Muscle layer of colon (tissue), 2 donors: ENCODE measurements around the gene CYP4V2.

Experiments used
- H3K27ac ChIP-seq: one replicate; pipeline ENCODE4 v1.7.0; 2013; ENCODE audit warnings: low read depth, mild to moderate bottlenecking, low read length, moderate library complexity
- H3K27me3 ChIP-seq, 2 donors: one replicate each; pipeline ENCODE4 v1.7.0; 2013; ENCODE audit warnings: low read length in 2 of 2, mild to moderate bottlenecking in 2 of 2; ENCODE audit not compliant: insufficient read depth in 2 of 2, control insufficient read depth in 1 of 2
- H3K36me3 ChIP-seq: one replicate; pipeline ENCODE4 v1.7.0; 2013; ENCODE audit warnings: mild to moderate bottlenecking, low read length; ENCODE audit not compliant: insufficient read depth
- H3K4me1 ChIP-seq: one replicate; pipeline ENCODE4 v1.7.0; 2013; ENCODE audit warnings: mild to moderate bottlenecking, low read length; ENCODE audit not compliant: insufficient read depth
- H3K4me3 ChIP-seq, 2 donors: one replicate each; pipeline ENCODE4 v1.7.0; 2013; ENCODE audit warnings: low read length in 2 of 2, low read depth in 1 of 2, mild to moderate bottlenecking in 1 of 2, moderate library complexity in 1 of 2
- H3K9ac ChIP-seq: one replicate; pipeline ENCODE4 v1.7.0; 2013; ENCODE audit warnings: low read length
- H3K9me3 ChIP-seq: one replicate; pipeline ENCODE4 v1.7.0; 2013; ENCODE audit warnings: mild to moderate bottlenecking, low read length
- donor health status: abdominal sarcoma.
- donor health status: Adenocarcinoma of cecum.

The CYP4V2 gene

DNA sequence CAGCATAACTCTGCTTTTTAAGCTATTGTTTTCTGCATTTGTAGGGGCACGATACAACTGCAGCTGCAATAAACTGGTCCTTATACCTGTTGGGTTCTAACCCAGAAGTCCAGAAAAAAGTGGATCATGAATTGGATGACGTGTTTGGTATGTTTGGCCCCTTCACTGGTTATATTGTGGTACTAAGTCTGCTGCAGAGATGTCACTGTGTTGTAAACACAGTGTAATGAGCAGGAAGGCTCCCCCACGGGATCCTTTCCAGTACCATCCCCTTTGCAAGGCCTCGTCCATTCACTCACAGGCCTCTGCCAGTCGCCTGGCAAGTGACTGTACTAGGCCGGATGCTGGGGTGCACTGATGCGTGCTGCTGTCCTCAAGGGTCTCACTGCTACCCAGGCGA is 13.8 kb downstream of the CYP4V2 start:
- no peak overlapping the region for H3K9ac ChIP-seq
- no peaks in the 10 kb centered on the region for H3K9me3 ChIP-seq
- H3K4me3 ChIP-seq = no peak overlapping the region
- peaks cover 6% of the 10 kb centered on the region for H3K4me1 ChIP-seq
- H3K27me3 ChIP-seq = no peaks in the 10 kb centered on the region
- H3K27ac ChIP-seq = no peak overlapping the region
- peaks cover 12% of the 10 kb centered on the region for H3K36me3 ChIP-seq

DNA sequence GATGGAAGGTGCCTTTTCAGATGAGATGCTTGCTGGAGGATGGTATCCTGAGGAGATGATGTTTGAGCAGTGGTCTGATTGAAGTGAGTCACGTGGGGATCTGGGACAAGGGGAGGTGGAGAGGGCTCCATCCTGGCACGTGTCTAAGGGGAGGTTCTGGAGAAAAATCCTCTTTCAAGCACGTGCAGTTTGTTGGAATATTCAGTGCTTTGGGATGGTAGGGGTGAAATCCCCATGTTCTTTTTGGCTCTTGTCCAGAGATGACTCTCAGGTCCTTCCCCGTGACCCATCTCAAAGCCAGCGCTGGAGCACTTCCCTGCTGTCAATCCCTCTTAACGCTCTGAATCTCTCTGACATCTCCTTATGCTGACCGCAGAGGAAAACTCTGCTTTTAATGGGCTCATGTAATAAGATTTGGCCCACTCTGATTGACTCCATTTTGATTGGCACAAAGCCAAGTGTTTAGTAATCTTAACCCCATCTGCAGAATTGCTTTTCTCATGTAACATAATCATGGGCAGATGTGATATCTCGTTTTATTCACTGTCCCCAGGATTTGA is 25.2 kb downstream of the CYP4V2 start:
- no peaks in the 10 kb centered on the region for H3K9me3 ChIP-seq
- H3K4me1 ChIP-seq = no peaks in the 10 kb centered on the region
- no peak overlapping the region for H3K9ac ChIP-seq
- H3K36me3 ChIP-seq = no peaks in the 10 kb centered on the region
- H3K4me3 ChIP-seq = no peak overlapping the region
- H3K27ac ChIP-seq = no peak overlapping the region
- H3K27me3 ChIP-seq = no peaks in the 10 kb centered on the region

DNA sequence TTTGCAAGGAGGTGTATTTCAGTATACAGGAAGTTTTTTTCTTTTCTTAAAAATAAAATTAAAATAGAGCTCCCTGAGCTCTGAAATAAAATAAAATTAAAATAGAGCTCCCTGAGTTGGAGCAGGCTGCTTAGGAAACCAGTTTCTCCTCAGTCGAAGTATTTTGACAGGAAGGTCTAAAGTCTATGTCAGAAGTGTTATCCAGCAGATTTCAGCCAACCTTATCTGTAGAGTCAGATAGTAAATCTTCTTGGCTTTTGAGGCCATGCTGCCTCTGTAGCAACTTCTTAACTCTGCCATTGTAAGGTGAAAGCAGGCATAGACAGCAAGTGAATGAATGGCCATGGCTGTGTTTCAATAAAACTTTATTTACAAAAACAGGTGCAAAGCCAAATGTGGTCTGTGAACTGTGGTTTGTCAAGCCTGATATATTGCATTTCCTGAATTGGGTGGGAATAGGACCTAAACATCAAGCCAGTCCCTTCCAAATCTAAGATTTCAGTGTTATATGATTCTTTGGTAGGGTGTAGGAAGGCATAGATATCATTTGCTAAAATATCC is 26.4 kb downstream of the CYP4V2 start:
- H3K4me3 ChIP-seq = no peak overlapping the region
- H3K4me1 ChIP-seq = no peaks in the 10 kb centered on the region
- H3K36me3 ChIP-seq = no peaks in the 10 kb centered on the region
- no peaks in the 10 kb centered on the region for H3K27me3 ChIP-seq
- H3K9me3 ChIP-seq = no peaks in the 10 kb centered on the region
- no peak overlapping the region for H3K27ac ChIP-seq
- H3K9ac ChIP-seq = no peak overlapping the region

DNA sequence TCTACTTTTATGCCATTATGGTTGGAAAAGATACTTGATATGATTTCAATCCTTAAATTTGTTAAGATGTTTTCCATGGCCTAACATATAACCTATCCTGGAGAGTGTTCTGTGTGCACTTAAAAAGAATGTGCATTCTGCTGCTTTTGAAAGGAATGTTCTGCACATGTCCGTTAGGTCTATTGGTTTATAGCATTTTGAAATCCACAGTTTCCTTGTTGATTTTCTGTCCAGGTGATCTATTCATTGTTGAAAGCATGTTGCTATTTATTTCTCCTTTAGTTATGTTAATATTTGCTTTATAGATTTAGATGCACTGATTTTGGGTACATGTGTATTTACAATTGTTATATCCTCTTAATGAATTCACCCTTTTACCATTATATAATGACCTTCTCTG is 30.3 kb downstream of the CYP4V2 start:
- Histone ChIP-seq H3K27me3 (no peaks in the 10 kb centered on the region), H3K36me3 (no peaks in the 10 kb centered on the region), H3K9me3 (no peaks in the 10 kb centered on the region)

DNA sequence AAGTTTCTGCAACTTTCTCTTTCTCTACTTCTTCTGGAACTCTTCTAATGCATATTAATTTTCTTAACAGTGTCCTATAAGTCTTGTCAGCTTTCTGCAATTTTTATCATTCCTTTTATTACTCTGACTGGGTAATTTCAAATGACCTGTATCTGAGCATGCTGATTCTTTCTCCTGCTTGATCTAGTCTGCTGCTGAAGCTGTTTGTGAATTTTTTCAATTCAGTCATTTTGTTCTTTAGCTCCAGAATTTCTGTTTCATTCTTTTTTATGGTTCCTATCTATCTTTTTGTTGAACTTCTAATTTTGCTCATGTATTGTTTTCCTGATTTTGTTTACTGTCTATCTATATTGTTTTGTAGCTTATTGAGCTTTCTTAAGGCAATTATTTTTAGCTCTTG is 34.5 kb downstream of the CYP4V2 start:
- Histone ChIP-seq H3K4me3 (no peak overlapping the region), H3K27me3 (no peaks in the 10 kb centered on the region), H3K36me3 (no peaks in the 10 kb centered on the region), H3K9me3 (no peaks in the 10 kb centered on the region), H3K4me1 (peaks cover 6% of the 10 kb centered on the region), H3K27ac (no peak overlapping the region), H3K9ac (no peak overlapping the region)

More for the DNA sequence above, 30.3 kb downstream of the CYP4V2 start:
- Histone ChIP-seq H3K27ac (no peak overlapping the region), H3K4me1 (no peaks in the 10 kb centered on the region), H3K4me3 (no peak overlapping the region), H3K9ac (no peak overlapping the region)

DNA sequence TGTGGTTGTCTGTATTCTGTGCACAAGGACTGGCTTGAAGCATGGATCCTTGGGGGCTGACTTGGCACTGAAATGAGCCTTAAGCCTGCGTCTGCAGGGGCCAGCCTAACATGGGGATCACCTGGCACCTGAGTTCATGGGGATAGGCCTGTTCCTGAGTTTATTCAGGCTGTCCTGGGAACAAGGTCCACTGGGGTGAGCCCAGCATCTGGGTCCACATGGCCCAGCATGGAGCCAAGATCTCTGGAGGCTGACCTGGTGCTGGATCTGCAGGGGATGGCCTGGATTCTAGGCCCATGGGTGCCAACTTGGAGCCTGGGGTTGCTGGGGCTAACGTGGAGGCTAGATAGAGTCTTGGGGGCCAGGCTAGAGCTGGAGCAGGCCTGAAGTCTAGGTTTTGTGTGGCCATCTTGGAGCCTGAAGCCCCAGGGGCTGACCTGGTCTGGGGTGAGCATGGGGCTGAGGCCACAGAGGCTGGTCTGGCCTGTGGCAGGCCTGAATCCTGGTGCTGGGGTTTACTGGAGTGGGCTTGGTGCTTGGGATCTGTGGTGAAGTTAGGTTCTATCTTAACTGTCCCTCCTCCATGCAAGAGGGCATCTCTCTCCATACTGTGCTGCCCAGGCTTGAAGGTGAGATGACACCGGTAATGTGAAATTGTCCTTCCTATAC is 35.3 kb downstream of the CYP4V2 start:
- H3K4me3 ChIP-seq = no peak overlapping the region
- peaks cover 6% of the 10 kb centered on the region for H3K4me1 ChIP-seq
- no peak overlapping the region for H3K9ac ChIP-seq
- no peaks in the 10 kb centered on the region for H3K9me3 ChIP-seq
- no peak overlapping the region for H3K27ac ChIP-seq
- H3K27me3 ChIP-seq = no peaks in the 10 kb centered on the region
- no peaks in the 10 kb centered on the region for H3K36me3 ChIP-seq

DNA sequence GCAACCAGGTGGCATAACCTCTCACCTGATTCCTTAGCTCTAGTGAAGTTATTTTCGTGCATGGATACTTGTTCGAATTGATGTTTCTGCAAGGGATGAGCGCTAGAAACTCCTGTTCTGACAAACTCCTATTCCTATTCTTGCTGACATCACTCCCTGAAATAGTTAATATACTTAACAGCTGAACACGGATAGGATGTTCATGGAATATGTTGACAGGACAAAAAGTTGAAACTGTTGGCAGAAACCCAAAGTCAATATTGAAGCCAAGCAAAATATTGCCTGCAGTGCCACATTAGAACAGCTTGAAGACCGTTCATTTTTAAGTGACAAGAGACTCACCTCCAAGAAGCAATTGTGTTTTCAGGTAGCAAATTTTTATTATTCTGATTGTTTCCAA is 35.9 kb downstream of the CYP4V2 start, which contains the start of gene KLKB1:
Gene KLKB1, plus strand, starts transcription at position 287 of the 400 bp plus-strand sequence. CDS start 689 bp downstream, outside the sequence.
- H3K27me3 ChIP-seq = no peaks in the 10 kb centered on the region
- no peak within 1 kb of the TSS for H3K27ac ChIP-seq
- peaks cover 6% of the 10 kb centered on the region for H3K4me1 ChIP-seq
- H3K9me3 ChIP-seq = no peaks in the 10 kb centered on the region
- no peaks in the 10 kb centered on the region for H3K36me3 ChIP-seq
- peak within 1 kb of the TSS; percentile 5 for H3K9ac ChIP-seq
- peak within 1 kb of the TSS in 1 of 2 donors; percentile 43 for H3K4me3 ChIP-seq

DNA sequence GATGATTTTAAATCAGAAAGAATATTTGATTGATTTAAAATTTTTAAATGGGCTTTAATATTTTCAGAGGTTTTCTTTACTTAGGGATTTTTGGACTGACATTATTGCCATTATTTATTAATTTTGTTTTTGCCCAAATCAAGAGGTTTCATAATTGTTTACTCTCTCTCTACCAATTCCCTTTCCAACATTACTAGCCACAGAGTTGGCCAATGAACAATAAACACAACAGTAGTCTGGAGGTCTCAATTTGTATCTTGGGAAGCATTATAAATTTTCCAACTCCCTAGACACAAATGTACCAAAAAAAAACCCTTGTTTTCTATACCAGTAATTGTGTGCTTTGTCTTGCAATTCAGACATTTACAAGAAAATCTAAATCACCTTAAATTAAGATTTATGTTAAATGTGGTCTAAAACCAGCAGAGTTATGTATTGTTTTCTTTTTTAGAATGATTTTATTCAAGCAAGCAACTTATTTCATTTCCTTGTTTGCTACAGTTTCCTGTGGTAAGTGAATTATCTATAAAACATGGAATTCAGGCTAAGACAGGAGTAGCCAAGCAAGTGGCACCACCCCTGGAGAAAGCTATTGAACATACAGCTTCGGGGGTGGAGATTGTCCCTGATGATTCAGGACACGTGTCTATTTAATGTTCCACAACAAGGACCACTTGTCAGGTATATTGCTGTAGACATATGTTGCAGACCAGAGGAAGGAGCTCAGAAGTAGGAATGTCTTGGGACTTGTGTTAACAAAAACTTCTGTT is 36.6 kb downstream of the CYP4V2 start:
- Histone ChIP-seq H3K9ac (peak overlapping the region; percentile 5), H3K4me3 (peak overlapping the region in 1 of 2 donors; percentile 43), H3K36me3 (no peaks in the 10 kb centered on the region), H3K27me3 (no peaks in the 10 kb centered on the region), H3K9me3 (no peaks in the 10 kb centered on the region), H3K4me1 (peaks cover 6% of the 10 kb centered on the region), H3K27ac (no peak overlapping the region)

DNA sequence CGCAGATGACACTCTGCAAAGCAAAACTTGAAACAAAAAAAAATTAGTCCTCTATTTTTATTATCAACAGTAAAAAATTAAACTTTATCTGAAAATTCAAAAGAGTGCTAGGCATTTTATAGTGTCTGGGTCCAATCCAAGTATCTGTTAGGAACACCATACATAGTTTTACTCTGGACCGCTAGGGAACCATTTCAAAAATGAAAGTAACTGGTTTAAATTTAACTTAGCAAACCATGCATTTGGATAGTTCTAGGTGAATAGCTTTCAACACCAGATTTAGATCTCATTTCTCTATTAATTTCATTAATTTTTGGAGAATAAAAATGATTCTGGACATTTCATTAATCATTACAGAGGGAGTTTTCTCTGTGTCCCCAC is 37.1 kb downstream of the CYP4V2 start:
- no peak overlapping the region for H3K27ac ChIP-seq
- no peaks in the 10 kb centered on the region for H3K36me3 ChIP-seq
- H3K9ac ChIP-seq = peak overlapping the region; percentile 5
- peaks cover 6% of the 10 kb centered on the region for H3K4me1 ChIP-seq
- H3K27me3 ChIP-seq = no peaks in the 10 kb centered on the region
- H3K4me3 ChIP-seq = peak overlapping the region; percentile 14 to 43
- no peaks in the 10 kb centered on the region for H3K9me3 ChIP-seq

DNA sequence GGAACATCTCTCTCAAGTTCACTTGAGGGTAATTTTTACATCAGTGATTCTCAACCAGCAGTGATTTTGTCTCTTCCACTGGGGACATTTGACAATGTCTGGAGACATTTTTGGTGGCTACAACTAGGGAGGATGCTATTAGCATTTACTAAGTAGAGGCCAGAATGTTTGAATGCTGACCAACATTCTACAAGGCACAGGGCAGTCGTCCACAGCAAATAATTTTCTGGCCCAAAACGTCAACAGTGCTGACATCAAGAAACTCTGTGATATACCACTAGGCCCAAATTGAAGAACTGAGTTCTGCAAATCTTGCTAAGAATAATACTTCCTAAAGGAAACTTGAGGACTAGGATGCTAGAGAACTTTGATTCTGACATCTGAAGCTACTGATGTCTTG is 43.0 kb downstream of the CYP4V2 start:
- Histone ChIP-seq H3K4me1 (no peaks in the 10 kb centered on the region), H3K4me3 (no peak overlapping the region), H3K27ac (no peak overlapping the region), H3K27me3 (no peaks in the 10 kb centered on the region), H3K9ac (no peak overlapping the region), H3K36me3 (peaks cover 3% of the 10 kb centered on the region), H3K9me3 (no peaks in the 10 kb centered on the region)

DNA sequence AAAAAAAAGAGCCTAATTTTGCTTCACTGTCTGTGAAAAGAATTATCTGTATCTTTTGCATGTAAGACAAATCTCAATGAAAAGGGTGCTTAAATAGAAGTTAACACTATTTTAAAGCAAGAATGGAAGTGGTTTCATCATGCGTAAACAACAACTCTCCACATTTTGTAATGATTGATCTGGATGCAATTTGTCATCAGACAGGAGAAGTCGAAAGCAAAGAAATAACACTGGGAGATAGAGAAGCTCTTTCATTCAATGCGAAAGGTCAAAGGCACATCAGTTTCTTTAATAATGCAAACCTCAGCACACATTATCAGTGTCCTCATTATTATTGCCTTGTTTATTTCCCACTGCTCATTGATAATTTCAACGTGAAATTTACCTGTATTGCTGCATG is 44.8 kb downstream of the CYP4V2 start:
- Histone ChIP-seq H3K36me3 (peaks cover 3% of the 10 kb centered on the region), H3K9me3 (no peaks in the 10 kb centered on the region), H3K9ac (no peak overlapping the region), H3K4me1 (no peaks in the 10 kb centered on the region), H3K27ac (no peak overlapping the region), H3K27me3 (no peaks in the 10 kb centered on the region), H3K4me3 (no peak overlapping the region)
